Keratinocyte (primary cell): ENCODE data around the gene CARD6.

Source experiments
- CTCF ChIP-seq, 3 experiments: IDR thresholded peaks in 1 of 3; conservative IDR thresholded peaks in 1 of 3; optimal IDR thresholded peaks in 1 of 3; 2 replicates in 2 of 3; 3 replicates in 1 of 3; pipeline versions ENCODE3 to v1.5.1; 2011; ENCODE audit warnings: low read length in 3 of 3, mild to moderate bottlenecking in 3 of 3, moderate library complexity in 2 of 3, control low read depth in 1 of 3, inconsistent platforms in 1 of 3; ENCODE audit not compliant: insufficient read depth in 2 of 3; ENCODE audit errors: extremely low read depth in 1 of 3
- EZH2 ChIP-seq: IDR thresholded peaks from one replicate; pipeline ENCODE4 v1.6.1; 2012; ENCODE audit warnings: inconsistent platforms, mild to moderate bottlenecking, low read length, moderate library complexity

- no peak for TF ChIP-seq CTCF (optimal IDR thresholded peaks at IDR 0.05 in 1 of 3, IDR thresholded peaks at IDR 0.05 in 1 of 3, conservative IDR thresholded peaks at IDR 0.05 in 1 of 3; ENCODE audit: extremely low read depth in 1 of 3, insufficient read depth in 2 of 3, low read length in 3 of 3)
- no peak for TF ChIP-seq EZH2
These were observed 28.2 kb downstream of the CARD6 start for GRCh38 chr5:40869384-40869783.
